A549 (cell line): ENCODE measurements around the gene TFR2.

Source experiments
- CTCF ChIP-seq: fragments of >200 bp; sonication (Bioruptor Twin); formaldehyde crosslinking; IDR thresholded peaks from 3 replicates; pipeline ENCODE4 v1.5.1; 2016
- EHMT2 ChIP-seq: fragments of 200-600 bp; sonication (generic); IDR thresholded peaks from 2 replicates; pipeline ENCODE4 v1.6.1; 2016; ENCODE audit warnings: antibody characterized with exemption, low read depth, mild to moderate bottlenecking, moderate library complexity
- EP300 ChIP-seq, 2 experiments: fragments of >200 bp; sonication (Bioruptor Twin); formaldehyde crosslinking; IDR thresholded peaks; 2 replicates in 1 of 2; 3 replicates in 1 of 2; pipeline ENCODE4 v1.6.1; 2016 to 2017
- MAZ ChIP-seq: fragments of 150-350 bp; IDR thresholded peaks from 2 replicates; pipeline ENCODE4 v1.6.1; 2014; ENCODE audit warnings: antibody characterized with exemption, low read depth, low read length, borderline replicate concordance
- MYC ChIP-seq: IDR thresholded peaks from 2 replicates; pipeline ENCODE4 v1.6.1; 2012; ENCODE audit warnings: mild to moderate bottlenecking, inconsistent platforms, low read length, improper control_type of control experiment, borderline replicate concordance
- POLR2A ChIP-seq: IDR thresholded peaks from 2 replicates; pipeline ENCODE4 v1.6.1; 2012; ENCODE audit warnings: mild to moderate bottlenecking, low read length
- RCOR1 ChIP-seq: fragments of 150-350 bp; IDR thresholded peaks from 2 replicates; pipeline ENCODE4 v1.6.1; 2014; ENCODE audit warnings: antibody characterized with exemption, low read length, low read depth
- RFX5 ChIP-seq: fragments of 450-650 bp; IDR thresholded peaks from 2 replicates; pipeline ENCODE4 v1.7.1; 2014; ENCODE audit warnings: antibody characterized with exemption, mild to moderate bottlenecking, moderate library complexity
- ZC3H11A ChIP-seq: fragments of 450-650 bp; IDR thresholded peaks from 2 replicates; pipeline ENCODE4 v1.6.1; 2014; ENCODE audit warnings: antibody characterized with exemption, mild to moderate bottlenecking

- TF ChIP-seq MAZ = no peak
- TF ChIP-seq RCOR1 = no peak
- no peak for TF ChIP-seq CTCF
- no peak for TF ChIP-seq POLR2A
- no peak for TF ChIP-seq RFX5
- no peak for TF ChIP-seq ZC3H11A
- peak; percentile 67 for TF ChIP-seq EHMT2
- no peak for TF ChIP-seq MYC
- no peak for TF ChIP-seq EP300 (IDR thresholded peaks at IDR 0.05)
These were observed 14.7 kb upstream of the TFR2 start, which contains the start of gene ACTL6B for GRCh38 chr7:100655908-100656674.
